Mesenchymal stem cell (in vitro differentiated cells and primary cell): Measurements from ENCODE around the gene ZNF428.
"Not testable (repeated sequence)": the region's sequence is repeated elsewhere in the genome, so short reads cannot be mapped to it uniquely, and the experiment has no call there.

ENCODE experiments used
- DNase-seq: peaks from one replicate; pipeline ENCODE4 v3.0.0-alpha.2; 2013
- H2AFZ ChIP-seq: one replicate; pipeline ENCODE4 v1.6.1; 2013; ENCODE audit warnings: low read depth, mild to moderate bottlenecking, control low read depth, inconsistent platforms, low read length, moderate library complexity
- H2AK5ac ChIP-seq: 2 replicates; pipeline ENCODE4 v1.6.1; 2013; ENCODE audit warnings: low read length, moderate library complexity, mild to moderate bottlenecking, inconsistent platforms; ENCODE audit not compliant: severe bottlenecking
- H2BK120ac ChIP-seq: one replicate; pipeline ENCODE4 v1.6.1; 2013; ENCODE audit warnings: low read depth, mild to moderate bottlenecking, inconsistent platforms, low read length, moderate library complexity
- H2BK12ac ChIP-seq, 2 experiments: one replicate each; pipeline ENCODE4 v1.6.1; 2013; ENCODE audit warnings: inconsistent platforms in 2 of 2, low read length in 2 of 2, mild to moderate bottlenecking in 2 of 2, moderate library complexity in 2 of 2, control low read depth in 1 of 2
- H2BK15ac ChIP-seq: one replicate; pipeline ENCODE4 v1.6.1; 2013; ENCODE audit warnings: mild to moderate bottlenecking, low read depth, inconsistent platforms; ENCODE audit not compliant: poor library complexity, severe bottlenecking
- H2BK5ac ChIP-seq: 2 replicates; pipeline ENCODE4 v1.6.1; 2013; ENCODE audit warnings: low read depth, mild to moderate bottlenecking, low read length, control low read depth, inconsistent platforms; ENCODE audit not compliant: poor library complexity, severe bottlenecking
- H3K14ac ChIP-seq, 2 experiments: one replicate each; pipeline ENCODE4 v1.6.1; 2013; ENCODE audit warnings: inconsistent platforms in 2 of 2, low read length in 2 of 2, control low read depth in 1 of 2, mild to moderate bottlenecking in 1 of 2, moderate library complexity in 1 of 2
- H3K18ac ChIP-seq, 2 experiments: one replicate each; pipeline ENCODE4 v1.6.1; 2013; ENCODE audit warnings: inconsistent platforms in 2 of 2, low read length in 2 of 2, control low read depth in 1 of 2, low read depth in 1 of 2, mild to moderate bottlenecking in 1 of 2
- H3K23ac ChIP-seq, 2 experiments: one replicate each; pipeline ENCODE4 v1.6.1; 2013; ENCODE audit warnings: inconsistent platforms in 2 of 2, low read length in 2 of 2, mild to moderate bottlenecking in 2 of 2, moderate library complexity in 2 of 2, control low read depth in 1 of 2
- H3K27ac ChIP-seq: 2 replicates; pipeline ENCODE4 v1.5.1; 2013; ENCODE audit warnings: mild to moderate bottlenecking, moderate library complexity, low read length, control low read depth, inconsistent platforms; ENCODE audit not compliant: poor library complexity, severe bottlenecking
- H3K27me3 ChIP-seq, 2 experiments: 2 replicates each; pipeline versions ENCODE4 v1.6.1 to v1.7.0; 2013; ENCODE audit warnings: low read length in 2 of 2, mild to moderate bottlenecking in 2 of 2, moderate library complexity in 2 of 2, control low read depth in 1 of 2, inconsistent platforms in 1 of 2; ENCODE audit not compliant: control insufficient read depth in 1 of 2, insufficient read depth in 1 of 2
- H3K36me3 ChIP-seq, 2 experiments: 2 replicates each; pipeline versions ENCODE4 v1.6.1 to v1.7.0; 2013; ENCODE audit warnings: low read length in 2 of 2, control low read depth in 1 of 2, inconsistent platforms in 1 of 2, low read depth in 1 of 2, mild to moderate bottlenecking in 1 of 2; ENCODE audit not compliant: insufficient read depth in 2 of 2, control insufficient read depth in 1 of 2
- H3K4ac ChIP-seq, 2 experiments: one replicate each; pipeline ENCODE4 v1.6.1; 2013; ENCODE audit warnings: inconsistent platforms in 2 of 2, low read length in 2 of 2, mild to moderate bottlenecking in 2 of 2, moderate library complexity in 2 of 2, control low read depth in 1 of 2, low read depth in 1 of 2
- H3K4me1 ChIP-seq: 2 replicates; pipeline ENCODE4 v1.6.1; 2013; ENCODE audit warnings: low read depth, low read length, control low read depth; ENCODE audit not compliant: control insufficient read depth, insufficient read depth
- H3K4me2 ChIP-seq: 2 replicates; pipeline ENCODE4 v1.6.1; 2013; ENCODE audit warnings: low read length, mild to moderate bottlenecking, inconsistent platforms; ENCODE audit not compliant: poor library complexity, severe bottlenecking
- H3K4me3 ChIP-seq, 2 experiments: 2 replicates each; pipeline versions ENCODE4 v1.5.1 to v1.7.0; 2013; ENCODE audit warnings: low read length in 2 of 2, mild to moderate bottlenecking in 2 of 2, control low read depth in 1 of 2, low read depth in 1 of 2; ENCODE audit not compliant: insufficient read depth in 1 of 2
- H3K79me1 ChIP-seq: replicated peaks from 2 replicates; pipeline ENCODE4 v1.6.1; 2013; ENCODE audit warnings: mild to moderate bottlenecking, control low read depth, low read length, inconsistent platforms; ENCODE audit not compliant: poor library complexity, severe bottlenecking
- H3K9ac ChIP-seq: 2 replicates; pipeline ENCODE4 v1.7.0; 2013; ENCODE audit warnings: mild to moderate bottlenecking, low read length, moderate library complexity
- H3K9me3 ChIP-seq: 2 replicates; pipeline ENCODE4 v1.7.0; 2013; ENCODE audit warnings: mild to moderate bottlenecking, low read length; ENCODE audit not compliant: control insufficient read depth
- H4K8ac ChIP-seq: one replicate; pipeline ENCODE4 v1.6.1; 2013; ENCODE audit warnings: inconsistent platforms, mild to moderate bottlenecking, low read length, moderate library complexity
- H4K91ac ChIP-seq: one replicate; pipeline ENCODE4 v1.6.1; 2013; ENCODE audit warnings: mild to moderate bottlenecking, low read length, inconsistent platforms
- WGBS: methylation state at CpG from one replicate; pipeline ENCODE4 v1.1.7; 2013; ENCODE audit warnings: mixed read lengths; 5-methylcytosine and 5-hydroxymethylcytosine counted together

ZNF428 gene

GRCh38 chr19:43589277-43589676, 30.2 kb downstream of the ZNF428 start:
- H3K4ac ChIP-seq: no peak overlapping the region
- 100% methylated on average over 2 of the region's 5 CpGs for whole genome bisulfite sequencing
- no peak for DNase-seq

DNA sequence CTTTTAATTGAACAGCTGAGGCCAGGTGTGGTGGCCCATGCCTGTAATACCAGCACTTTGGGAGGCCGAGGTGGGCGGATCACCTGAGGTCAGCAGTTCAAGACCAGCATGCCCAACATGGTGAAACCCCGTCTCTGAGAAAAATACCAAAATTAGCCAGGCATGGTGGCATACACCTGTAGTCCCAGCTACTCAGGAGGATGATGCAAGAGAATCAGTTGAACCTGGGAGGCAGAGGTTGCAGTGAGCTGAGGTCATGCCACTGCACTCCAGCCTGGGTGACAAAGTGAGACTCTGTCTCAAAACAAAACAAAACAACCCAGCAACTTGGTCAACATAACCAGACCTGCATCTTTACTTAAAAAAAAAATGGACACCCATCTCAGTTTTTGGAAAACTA, 32.4 kb downstream of the ZNF428 start:
- H3K4me3 ChIP-seq, H2BK15ac ChIP-seq, H3K4ac ChIP-seq, H2BK5ac ChIP-seq, H4K8ac ChIP-seq, H2AK5ac ChIP-seq, DNase-seq, H3K14ac ChIP-seq, H2BK12ac ChIP-seq, H3K23ac ChIP-seq, H3K9ac ChIP-seq, H3K27ac ChIP-seq, H3K9me3 ChIP-seq, H2AFZ ChIP-seq, H3K27me3 ChIP-seq, H2BK120ac ChIP-seq, H3K4me2 ChIP-seq, H3K18ac ChIP-seq, H4K91ac ChIP-seq: not testable (repeated sequence)
- H3K4me1 ChIP-seq: peaks cover 12% of the 10 kb centered on the region
- 96% methylated on average over 3 of the region's 3 CpGs for WGBS
- H3K36me3 ChIP-seq: peaks cover 35 to 60% of the 10 kb centered on the region in 2 experiments
- peaks cover 27% of the 10 kb centered on the region for H3K79me1 ChIP-seq

More at GRCh38 chr19:43589277-43589676, 30.2 kb downstream of the ZNF428 start:
- no peak overlapping the region for H2BK12ac ChIP-seq
- H3K4me2 ChIP-seq: no peak overlapping the region
- no peak overlapping the region for H3K27ac ChIP-seq
- H3K4me1 ChIP-seq: peaks cover 17% of the 10 kb centered on the region
- H2BK120ac ChIP-seq: no peak overlapping the region
- H3K23ac ChIP-seq: no peak overlapping the region
- no peak overlapping the region for H4K8ac ChIP-seq
- no peak overlapping the region for H4K91ac ChIP-seq
- H3K18ac ChIP-seq: no peak overlapping the region
- peaks cover 57 to 81% of the 10 kb centered on the region in 2 experiments for H3K36me3 ChIP-seq
- peaks cover 36% of the 10 kb centered on the region for H3K79me1 ChIP-seq
- H3K9ac ChIP-seq: no peak overlapping the region
- H2AK5ac ChIP-seq: no peak overlapping the region
- H3K27me3 ChIP-seq: no peaks in the 10 kb centered on the region
- H3K4me3 ChIP-seq: no peak overlapping the region
- H3K9me3 ChIP-seq: no peaks in the 10 kb centered on the region
- H3K14ac ChIP-seq: no peak overlapping the region
- H2AFZ ChIP-seq: no peak overlapping the region
- H2BK15ac ChIP-seq: no peak overlapping the region
- no peak overlapping the region for H2BK5ac ChIP-seq

GRCh38 chr19:43586346-43586745, 33.1 kb downstream of the ZNF428 start:
- H3K27ac ChIP-seq: no peak overlapping the region
- H3K4me1 ChIP-seq: peaks cover 10% of the 10 kb centered on the region
- peaks cover 27% of the 10 kb centered on the region for H3K79me1 ChIP-seq
- no peak overlapping the region for H2AK5ac ChIP-seq
- DNase-seq: no peak
- peaks cover 28 to 56% of the 10 kb centered on the region in 2 experiments for H3K36me3 ChIP-seq
- no peak overlapping the region for H3K4ac ChIP-seq
- no peak overlapping the region for H3K4me2 ChIP-seq
- H2BK120ac ChIP-seq: no peak overlapping the region
- H2BK12ac ChIP-seq: no peak overlapping the region
- H2BK15ac ChIP-seq: no peak overlapping the region
- H3K14ac ChIP-seq: no peak overlapping the region
- no peaks in the 10 kb centered on the region for H3K27me3 ChIP-seq
- no peak overlapping the region for H3K4me3 ChIP-seq
- H4K91ac ChIP-seq: no peak overlapping the region
- no peak overlapping the region for H2AFZ ChIP-seq
- H3K18ac ChIP-seq: no peak overlapping the region
- no peak overlapping the region for H2BK5ac ChIP-seq
- no peak overlapping the region for H3K9ac ChIP-seq
- H4K8ac ChIP-seq: no peak overlapping the region
- no peaks in the 10 kb centered on the region for H3K9me3 ChIP-seq
- no peak overlapping the region for H3K23ac ChIP-seq
- WGBS: 100% methylated on average over 2 of the region's 2 CpGs

- Histone ChIP-seq H2AFZ (no peak overlapping the region), H2AK5ac (peak overlapping the region; percentile 26), H3K4me3 (no peak overlapping the region), H4K91ac (no peak overlapping the region), H3K79me1 (peaks cover 20% of the 10 kb centered on the region), H3K9me3 (no peaks in the 10 kb centered on the region), H2BK12ac (no peak overlapping the region), H3K9ac (no peak overlapping the region), H3K4me2 (peak overlapping the region; percentile 14), H2BK5ac (peak overlapping the region; percentile 9), H3K4ac (no peak overlapping the region), H2BK15ac (peak overlapping the region; percentile 49), H3K27ac (peak overlapping the region; percentile 81), H3K27me3 (no peaks in the 10 kb centered on the region), H2BK120ac (no peak overlapping the region), H3K4me1 (peaks cover 10% of the 10 kb centered on the region), H3K14ac (no peak overlapping the region), H4K8ac (no peak overlapping the region), H3K36me3 (peaks cover 12 to 37% of the 10 kb centered on the region in 2 experiments), H3K23ac (no peak overlapping the region), H3K18ac (no peak overlapping the region)
- no peak for DNase-seq
- 100% methylated on average over 1 of the region's 1 CpG for WGBS
Measured at GRCh38 chr19:43584484-43584883, 34.9 kb downstream of the ZNF428 start.
